ENCODE results near the gene IMPG2. TPM values are rescaled to one million over a fixed set of nuclear protein-coding genes. Genes with fewer than 3 reads are reported as not detected.
A peak's percentile ranks its signal among the peaks of the same experiment; 100 is the strongest.

Gene IMPG2
- total RNA-seq, 1 experiment from 2014 or later: 0.18 TPM

DNA sequence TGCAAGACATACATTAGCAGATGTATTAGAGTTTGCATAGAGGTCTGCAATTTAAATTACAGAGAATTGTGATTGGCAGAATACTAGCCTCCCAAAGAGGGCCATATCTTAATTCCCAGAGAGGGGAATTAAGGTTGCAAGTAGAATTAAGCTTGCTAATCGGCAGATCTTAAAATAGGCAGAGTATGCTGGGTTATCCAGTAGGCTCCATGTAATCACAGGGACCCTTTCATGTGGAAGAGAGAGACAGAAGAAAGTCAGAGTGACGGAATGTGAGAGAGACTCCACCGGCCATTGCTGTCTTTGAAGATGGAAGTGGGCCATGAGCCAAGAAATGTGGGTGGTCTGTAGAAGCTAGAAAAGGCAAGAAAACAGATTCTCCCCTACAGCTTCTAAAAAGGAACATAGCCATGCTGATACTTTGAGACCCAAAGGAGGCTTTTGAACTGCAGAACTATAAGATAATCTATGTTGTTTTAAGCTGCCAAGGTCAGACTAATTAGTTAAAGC, 38.8 kb downstream of the IMPG2 start:
- Histone ChIP-seq H3K27ac (ENCODE audit: low read length) (no peak overlapping the region), H3K4me2 (ENCODE audit: low read length) (no peak overlapping the region), H4K20me1 (ENCODE audit: low read length) (no peaks in the 10 kb centered on the region), H3K9ac (ENCODE audit: low read length) (no peak overlapping the region), H3K36me3 (ENCODE audit: low read depth, low read length) (no peaks in the 10 kb centered on the region), H3K27me3 (ENCODE audit: low read length) (no peaks in the 10 kb centered on the region), H3K79me2 (ENCODE audit: low read length) (no peaks in the 10 kb centered on the region), H3K4me3 (ENCODE audit: low read length) (no peak overlapping the region), H2AFZ (ENCODE audit: low read length) (no peak overlapping the region), H3K4me1 (ENCODE audit: insufficient read depth, low read length) (peaks cover 18% of the 10 kb centered on the region), H3F3A (ENCODE audit: low read length, unreplicated experiment) (no peaks in the 10 kb centered on the region), H3K9me2 (replicated peaks; ENCODE audit: low read length) (no peaks in the 10 kb centered on the region), H3K9me3 (ENCODE audit: low read length) (no peaks in the 10 kb centered on the region)
- intact Hi-C loops (cut with micrococcal nuclease): no loop called here
- ChIA-PET CTCF (no interaction called here), POLR2A (ENCODE audit: unreplicated experiment) (no interaction called here)
- ATAC-seq (no peak), DNase-seq (no peak)
- BruUV-seq (replicated peaks): no TSS peak
- TF ChIP-seq, protein P1, sequence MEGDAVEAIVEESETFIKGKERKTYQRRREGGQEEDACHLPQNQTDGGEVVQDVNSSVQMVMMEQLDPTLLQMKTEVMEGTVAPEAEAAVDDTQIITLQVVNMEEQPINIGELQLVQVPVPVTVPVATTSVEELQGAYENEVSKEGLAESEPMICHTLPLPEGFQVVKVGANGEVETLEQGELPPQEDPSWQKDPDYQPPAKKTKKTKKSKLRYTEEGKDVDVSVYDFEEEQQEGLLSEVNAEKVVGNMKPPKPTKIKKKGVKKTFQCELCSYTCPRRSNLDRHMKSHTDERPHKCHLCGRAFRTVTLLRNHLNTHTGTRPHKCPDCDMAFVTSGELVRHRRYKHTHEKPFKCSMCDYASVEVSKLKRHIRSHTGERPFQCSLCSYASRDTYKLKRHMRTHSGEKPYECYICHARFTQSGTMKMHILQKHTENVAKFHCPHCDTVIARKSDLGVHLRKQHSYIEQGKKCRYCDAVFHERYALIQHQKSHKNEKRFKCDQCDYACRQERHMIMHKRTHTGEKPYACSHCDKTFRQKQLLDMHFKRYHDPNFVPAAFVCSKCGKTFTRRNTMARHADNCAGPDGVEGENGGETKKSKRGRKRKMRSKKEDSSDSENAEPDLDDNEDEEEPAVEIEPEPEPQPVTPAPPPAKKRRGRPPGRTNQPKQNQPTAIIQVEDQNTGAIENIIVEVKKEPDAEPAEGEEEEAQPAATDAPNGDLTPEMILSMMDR (conservative IDR thresholded peaks at IDR 0.05; ENCODE audit: low read depth, low read length): no peak
- no peak for TF ChIP-seq EZH2phosphoT487 (IDR thresholded peaks at IDR 0.05; ENCODE audit: borderline replicate concordance, low read length)
- TF ChIP-seq EZH2 (IDR thresholded peaks at IDR 0.05; ENCODE audit: low read length, unreplicated experiment): no peak

DNA sequence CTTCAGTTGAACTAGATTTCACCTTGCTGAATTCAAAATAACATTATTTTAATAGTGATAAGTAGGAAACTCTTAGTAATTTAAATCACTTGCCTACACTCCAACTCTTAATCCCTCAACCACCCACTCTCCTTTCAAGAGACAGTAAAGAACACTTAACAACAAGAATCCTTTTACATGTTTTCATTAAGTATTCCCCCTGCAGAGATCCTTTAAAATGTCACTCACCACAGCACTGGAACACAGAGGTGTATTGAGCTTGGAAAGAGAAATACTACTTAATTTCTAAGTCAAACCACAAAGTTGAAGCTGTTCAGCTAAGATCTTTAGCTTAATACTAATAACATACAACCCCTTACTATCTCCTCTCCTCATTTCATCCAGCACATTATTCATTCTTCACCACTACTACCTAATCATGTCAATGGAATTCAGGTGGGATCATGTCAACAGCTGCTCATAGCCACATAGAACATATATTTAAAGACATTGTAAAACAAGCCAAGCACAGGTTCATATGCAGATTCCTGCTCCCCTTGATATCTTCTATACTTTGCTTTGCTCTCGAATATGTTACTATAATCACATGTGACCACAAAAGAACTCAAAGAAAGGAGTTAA, 40.5 kb downstream of the IMPG2 start:
- no peak overlapping the region for H3K4me2 ChIP-seq (ENCODE audit: low read length)
- no TSS peak for BruUV-seq (replicated peaks)
- H3K36me3 ChIP-seq (ENCODE audit: low read depth, low read length): no peaks in the 10 kb centered on the region
- no peak overlapping the region for H3K4me3 ChIP-seq (ENCODE audit: low read length)
- ChIA-PET CTCF (no interaction called here), POLR2A (ENCODE audit: unreplicated experiment) (no interaction called here)
- no peaks in the 10 kb centered on the region for H4K20me1 ChIP-seq (ENCODE audit: low read length)
- H3K79me2 ChIP-seq (ENCODE audit: low read length): no peaks in the 10 kb centered on the region
- no peak overlapping the region for H2AFZ ChIP-seq (ENCODE audit: low read length)
- no peaks in the 10 kb centered on the region for H3K27me3 ChIP-seq (ENCODE audit: low read length)
- peaks cover 18% of the 10 kb centered on the region for H3K4me1 ChIP-seq (ENCODE audit: insufficient read depth, low read length)
- no peaks in the 10 kb centered on the region for H3F3A ChIP-seq (ENCODE audit: low read length, unreplicated experiment)
- DNase-seq (peak; percentile 56), ATAC-seq (peak; percentile 49; the same call in 1 of the 2 replicates)
- H3K9me2 ChIP-seq (replicated peaks; ENCODE audit: low read length): no peaks in the 10 kb centered on the region
- H3K9me3 ChIP-seq (ENCODE audit: low read length): no peaks in the 10 kb centered on the region
- no peak overlapping the region for H3K27ac ChIP-seq (ENCODE audit: low read length)
- TF ChIP-seq, protein P1 (conservative IDR thresholded peaks at IDR 0.05; ENCODE audit: low read depth, low read length): no peak
- TF ChIP-seq EZH2 (IDR thresholded peaks at IDR 0.05; ENCODE audit: low read length, unreplicated experiment): no peak
- intact Hi-C loops (cut with micrococcal nuclease): no loop called here
- H3K9ac ChIP-seq (ENCODE audit: low read length): no peak overlapping the region

DNA sequence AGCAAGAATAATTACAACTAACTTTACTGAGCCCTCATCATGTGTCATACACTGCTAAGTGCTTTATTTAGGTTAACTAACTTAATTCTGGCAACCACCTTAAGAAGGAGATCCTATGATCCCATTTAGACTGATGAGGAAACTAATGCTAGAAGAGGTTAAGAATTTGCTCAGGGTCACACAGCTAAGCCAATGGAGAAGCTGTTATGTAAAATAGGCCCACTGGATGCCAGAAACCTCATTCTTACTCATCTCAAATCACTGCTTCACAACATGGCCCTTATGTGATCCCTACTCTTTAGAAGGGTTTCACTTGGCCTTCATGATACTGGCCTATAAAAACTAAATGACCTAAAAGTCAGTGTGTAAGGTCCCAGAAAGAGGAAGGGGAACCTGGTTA, 41.2 kb downstream of the IMPG2 start:
- no peak overlapping the region for H2AFZ ChIP-seq (ENCODE audit: low read length)
- no peaks in the 10 kb centered on the region for H3K36me3 ChIP-seq (ENCODE audit: low read depth, low read length)
- H3F3A ChIP-seq (ENCODE audit: low read length, unreplicated experiment): no peaks in the 10 kb centered on the region
- BruUV-seq (replicated peaks): no TSS peak
- POLR2A ChIA-PET (ENCODE audit: unreplicated experiment): no interaction called here
- no peaks in the 10 kb centered on the region for H3K9me2 ChIP-seq (replicated peaks; ENCODE audit: low read length)
- H3K4me1 ChIP-seq (ENCODE audit: insufficient read depth, low read length): peaks cover 18% of the 10 kb centered on the region
- no peak overlapping the region for H3K9ac ChIP-seq (ENCODE audit: low read length)
- H3K27me3 ChIP-seq (ENCODE audit: low read length): no peaks in the 10 kb centered on the region
- no peaks in the 10 kb centered on the region for H3K79me2 ChIP-seq (ENCODE audit: low read length)
- no peaks in the 10 kb centered on the region for H3K9me3 ChIP-seq (ENCODE audit: low read length)
- ATAC-seq: no peak; the same call in 1 of the 2 replicates
- CTCF ChIA-PET: no interaction called here
- intact Hi-C loops (cut with micrococcal nuclease): no loop called here
- TF ChIP-seq, protein P1 (conservative IDR thresholded peaks at IDR 0.05; ENCODE audit: low read depth, low read length): no peak
- TF ChIP-seq EZH2 (IDR thresholded peaks at IDR 0.05; ENCODE audit: low read length, unreplicated experiment) (no peak), EZH2phosphoT487 (IDR thresholded peaks at IDR 0.05; ENCODE audit: borderline replicate concordance, low read length) (no peak)
- no peaks in the 10 kb centered on the region for H4K20me1 ChIP-seq (ENCODE audit: low read length)
- DNase-seq: peak; percentile 61
- H3K27ac ChIP-seq (ENCODE audit: low read length): no peak overlapping the region
- H3K4me2 ChIP-seq (ENCODE audit: low read length): no peak overlapping the region
- H3K4me3 ChIP-seq (ENCODE audit: low read length): no peak overlapping the region
